GM19035 (cell line): ENCODE results near the gene SRGAP3.

Experiments
- ATAC-seq: cut with Tn5 transposase; IDR thresholded peaks from one replicate; pipeline ENCODE4 v1.9.1; 2021; ENCODE audit not compliant: unreplicated experiment

The SRGAP3 gene

DNA sequence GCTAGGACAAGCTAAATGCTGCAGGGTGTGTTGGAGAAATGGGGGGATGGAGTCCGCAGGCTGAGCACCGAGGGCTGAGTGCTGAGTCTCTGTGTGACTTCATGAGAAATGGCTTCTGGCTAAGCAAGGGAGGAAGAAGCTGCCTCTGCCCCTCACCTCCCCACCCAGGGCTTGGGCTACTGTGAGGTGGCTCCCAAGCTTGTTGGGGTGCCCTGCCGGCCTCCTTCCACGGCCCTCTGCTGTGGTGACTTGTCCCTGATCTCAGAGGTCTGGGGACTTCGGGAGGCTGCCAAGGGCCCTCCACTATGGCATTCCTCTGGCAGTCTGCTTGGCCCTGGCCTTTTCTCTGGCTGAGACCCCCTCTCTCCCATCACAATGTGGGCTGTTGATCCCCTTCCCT lies 256.1 kb downstream of the SRGAP3 start:
- no peak for ATAC-seq

DNA sequence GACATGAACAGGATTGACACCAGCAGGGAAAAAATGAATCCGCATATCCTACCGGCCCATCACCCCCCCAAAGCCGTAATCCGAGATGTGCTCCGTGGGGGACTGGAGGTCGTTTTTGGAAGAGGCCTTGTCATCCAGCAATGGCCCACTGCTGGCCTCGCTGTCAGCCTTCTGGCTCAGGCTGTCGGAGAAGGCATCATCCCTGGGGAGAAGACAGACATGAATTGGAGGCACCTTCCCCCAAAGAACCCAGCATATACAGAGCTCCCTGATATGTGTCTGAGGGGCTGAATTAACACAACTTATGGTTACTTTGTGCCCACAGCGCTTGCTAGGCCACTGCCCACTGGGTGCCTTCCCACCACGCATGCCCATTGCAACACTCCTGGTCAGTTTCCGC lies 256.6 kb downstream of the SRGAP3 start:
- no peak for ATAC-seq

DNA sequence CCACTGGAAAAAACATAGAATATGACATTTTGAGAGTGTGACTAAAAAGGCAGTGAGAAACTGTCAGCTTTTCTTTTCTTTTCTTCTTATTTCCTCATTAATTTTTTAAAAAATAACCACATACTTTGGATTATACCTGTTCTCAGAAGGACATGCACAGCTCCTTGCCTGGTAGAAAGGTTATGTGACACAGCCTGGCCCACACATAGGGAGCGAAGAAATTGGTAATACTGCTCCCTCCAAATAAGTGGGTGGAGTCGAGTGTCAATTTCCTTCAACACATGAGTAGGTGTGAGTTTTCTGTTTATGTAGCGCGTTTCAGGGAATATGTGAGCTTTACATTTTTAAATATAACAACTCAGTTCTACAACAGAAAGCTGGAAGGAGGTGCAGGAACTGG lies 257.2 kb downstream of the SRGAP3 start:
- no peak for ATAC-seq

DNA sequence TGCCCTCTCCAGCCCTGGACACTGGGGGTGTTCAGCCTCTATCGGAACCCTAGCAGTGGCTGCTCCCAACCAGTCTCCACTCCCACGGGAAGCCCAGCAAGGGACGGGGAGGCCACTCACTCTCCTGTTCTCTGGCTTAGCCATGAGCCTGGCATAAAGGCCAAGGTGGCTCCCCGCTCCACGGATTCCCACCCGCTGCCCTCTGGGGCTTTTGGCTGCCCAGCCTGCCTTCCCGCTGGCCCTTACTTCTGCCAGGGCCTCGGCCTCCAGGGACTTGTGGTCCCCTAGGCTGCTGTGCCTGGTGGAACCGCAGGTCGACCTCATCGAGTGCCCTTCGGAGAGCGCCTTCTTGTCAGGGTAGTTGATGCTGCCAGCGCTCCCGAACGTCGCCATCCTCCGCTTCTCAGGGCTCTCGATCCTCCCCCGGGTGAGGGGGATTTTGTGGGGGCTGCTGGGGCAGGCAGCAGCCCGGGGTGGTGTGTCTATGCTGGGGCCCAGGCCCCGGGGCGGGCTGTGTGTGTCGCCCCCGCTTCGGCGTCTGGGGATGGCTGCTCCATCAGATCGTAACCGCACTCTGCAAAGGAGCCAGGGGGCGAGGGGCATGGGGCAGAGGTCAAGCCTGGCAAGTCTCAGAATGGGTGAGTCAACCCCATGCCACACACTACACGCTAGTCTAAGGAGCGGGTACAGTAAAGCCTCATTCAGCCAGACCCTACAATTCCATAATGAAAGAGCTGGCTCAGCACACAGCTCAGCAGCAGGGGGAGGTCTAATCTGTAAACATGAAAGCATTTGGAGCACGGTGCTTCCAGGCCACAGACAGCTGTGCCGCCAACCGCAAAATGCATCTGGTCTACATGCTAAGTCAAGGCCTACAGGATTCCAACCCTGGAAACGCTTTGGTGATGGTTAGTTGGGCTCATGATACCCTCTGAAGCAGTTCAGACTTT lies 258.9 kb downstream of the SRGAP3 start:
- no peak for ATAC-seq

DNA sequence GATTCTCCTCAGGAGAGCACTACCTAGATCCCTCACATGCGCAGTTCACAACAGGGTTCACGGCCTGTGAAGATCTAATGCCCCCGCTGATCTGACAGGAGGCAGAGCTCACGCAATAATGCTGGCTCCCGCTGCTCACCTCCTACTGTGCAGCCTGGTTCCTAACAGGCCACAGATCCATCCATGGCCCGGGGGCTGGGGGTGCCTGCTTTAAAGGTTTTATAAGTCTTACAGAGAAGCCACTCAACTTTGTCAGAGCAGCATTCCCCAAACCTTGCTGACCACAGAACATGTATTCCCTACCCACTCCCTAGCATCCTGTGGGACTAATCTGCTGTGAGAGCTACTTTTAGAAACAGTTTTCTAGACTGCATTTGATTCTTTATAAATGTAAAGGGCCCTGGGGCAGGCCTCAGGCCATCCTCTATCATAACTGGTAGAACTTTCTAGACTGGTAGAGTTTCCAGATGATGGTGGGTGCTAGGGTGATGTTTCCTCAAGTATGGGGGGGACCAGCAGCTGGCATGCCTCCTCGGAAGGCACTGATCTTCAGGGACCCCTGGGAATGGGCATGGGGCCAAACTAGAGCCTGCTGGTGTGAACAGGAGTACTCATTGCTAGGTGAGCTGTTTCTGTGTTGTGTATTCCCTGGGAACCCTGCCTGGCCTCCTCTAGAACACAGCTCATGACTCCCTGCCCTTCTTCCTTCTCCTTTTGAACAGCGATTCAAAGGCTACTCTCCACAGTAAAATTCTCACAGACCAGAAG lies 260.5 kb downstream of the SRGAP3 start:
- ATAC-seq: no peak

- no peak for ATAC-seq
Measured at GRCh38 chr3:8988384-8988655, 261.1 kb downstream of the SRGAP3 start.

DNA sequence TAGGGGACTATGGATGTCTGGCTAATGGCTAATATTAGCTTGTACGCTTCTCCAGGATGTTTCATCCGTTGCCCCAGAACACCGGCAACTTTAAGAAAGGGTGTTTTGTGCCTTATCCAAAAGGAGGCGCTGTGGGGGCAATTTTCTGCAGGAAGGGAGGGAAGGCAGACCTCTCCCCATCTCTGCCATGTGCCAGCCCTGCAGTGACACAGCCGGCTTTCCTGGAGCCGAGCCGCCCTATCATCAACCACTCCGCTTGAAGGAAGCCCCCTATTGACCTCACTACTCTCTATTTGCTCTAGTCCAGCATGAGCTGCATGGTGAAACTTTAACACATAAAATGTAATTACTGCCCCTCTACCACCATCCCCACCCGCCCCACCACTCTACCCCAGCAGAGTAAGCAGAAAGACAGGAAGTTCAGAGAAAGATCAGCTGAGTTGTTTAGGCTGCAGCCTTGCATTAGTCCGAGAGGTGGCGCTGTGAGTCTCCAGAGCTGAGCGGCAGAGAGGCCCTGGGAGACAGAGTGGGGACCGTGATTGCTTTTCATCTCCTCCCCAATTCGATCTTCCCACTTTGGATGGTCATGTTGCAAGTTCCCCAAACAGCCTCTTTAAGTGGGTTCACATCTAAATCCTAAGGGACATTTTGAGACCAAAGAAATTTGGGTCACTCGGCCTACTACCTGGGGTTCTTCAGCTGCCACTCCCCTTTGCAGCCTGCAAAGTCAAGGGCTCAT lies 261.6 kb downstream of the SRGAP3 start:
- peak; percentile 58 for ATAC-seq

- ATAC-seq: no peak
Measured at GRCh38 chr3:8987226-8987625, 262.2 kb downstream of the SRGAP3 start.

DNA sequence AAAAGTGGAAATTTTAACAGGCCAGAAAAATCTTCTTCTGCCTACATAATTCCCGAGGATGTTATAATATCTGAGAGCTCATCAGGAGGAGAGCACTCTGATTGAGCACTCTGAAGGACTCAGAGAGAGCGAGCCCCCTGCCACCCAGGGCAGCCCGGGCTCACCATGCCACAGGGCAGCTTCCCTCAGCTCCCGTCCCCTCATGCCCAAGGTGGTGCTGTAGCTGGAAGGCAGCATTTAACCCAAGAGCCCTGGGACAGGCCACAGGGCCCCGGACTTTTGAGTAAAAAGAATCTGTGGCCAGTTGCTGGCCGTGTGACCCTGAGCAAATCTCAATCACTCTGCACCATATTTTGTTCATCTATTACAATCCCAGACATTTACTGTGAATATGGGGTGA lies 262.7 kb downstream of the SRGAP3 start:
- no peak for ATAC-seq

- no peak for ATAC-seq
Measured at GRCh38 chr3:8985876-8986275, 263.6 kb downstream of the SRGAP3 start.

- no peak for ATAC-seq
Measured at GRCh38 chr3:8985411-8985831, 264.0 kb downstream of the SRGAP3 start.

DNA sequence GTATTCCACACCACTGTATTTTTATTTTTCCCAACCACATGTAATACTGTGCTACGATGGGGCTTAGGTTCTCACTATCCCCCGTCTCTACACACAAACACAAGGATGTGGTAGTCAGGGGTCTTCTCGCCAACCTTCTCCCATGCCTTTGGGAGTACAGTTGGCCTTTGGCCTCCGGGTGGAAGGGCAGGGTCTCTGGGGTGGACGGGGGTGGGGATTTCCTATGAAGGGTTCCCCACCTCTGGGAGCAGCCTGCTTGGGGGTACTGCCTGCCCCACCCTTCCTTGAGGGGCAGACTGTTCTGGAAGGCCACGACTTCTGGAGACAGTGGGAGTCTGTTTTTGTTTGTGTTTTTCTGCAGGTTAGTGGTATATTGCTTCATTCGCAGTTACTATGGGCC lies 264.9 kb downstream of the SRGAP3 start:
- no peak for ATAC-seq

GRCh38 chr3:8984081-8984480 lies 265.4 kb downstream of the SRGAP3 start:
- ATAC-seq: no peak

GRCh38 chr3:8983591-8983990 lies 265.9 kb downstream of the SRGAP3 start:
- no peak for ATAC-seq

DNA sequence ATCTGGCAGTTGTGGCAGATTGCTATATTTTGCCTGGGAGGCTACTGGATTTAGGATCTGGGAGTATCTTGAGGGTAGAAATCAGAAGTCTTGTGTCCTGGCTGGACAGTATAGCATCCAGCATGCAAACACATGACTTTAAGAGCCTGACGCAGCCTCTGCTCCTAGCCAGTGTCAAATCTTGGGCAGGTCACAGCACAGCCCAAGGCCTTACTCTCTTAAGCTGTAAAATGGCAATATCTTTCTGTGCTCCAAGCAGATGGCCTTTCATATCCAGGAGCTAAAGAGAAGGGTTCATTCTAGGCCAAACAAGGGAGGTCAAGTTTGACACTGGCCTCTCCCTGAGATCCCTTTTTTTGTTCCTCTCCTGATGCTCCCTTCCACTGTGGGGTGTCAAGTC lies 266.4 kb downstream of the SRGAP3 start:
- ATAC-seq: no peak

- ATAC-seq: no peak
Measured at GRCh38 chr3:8982509-8982908, 266.9 kb downstream of the SRGAP3 start.

- ATAC-seq: no peak
Measured at GRCh38 chr3:8981700-8982099, 267.7 kb downstream of the SRGAP3 start.

DNA sequence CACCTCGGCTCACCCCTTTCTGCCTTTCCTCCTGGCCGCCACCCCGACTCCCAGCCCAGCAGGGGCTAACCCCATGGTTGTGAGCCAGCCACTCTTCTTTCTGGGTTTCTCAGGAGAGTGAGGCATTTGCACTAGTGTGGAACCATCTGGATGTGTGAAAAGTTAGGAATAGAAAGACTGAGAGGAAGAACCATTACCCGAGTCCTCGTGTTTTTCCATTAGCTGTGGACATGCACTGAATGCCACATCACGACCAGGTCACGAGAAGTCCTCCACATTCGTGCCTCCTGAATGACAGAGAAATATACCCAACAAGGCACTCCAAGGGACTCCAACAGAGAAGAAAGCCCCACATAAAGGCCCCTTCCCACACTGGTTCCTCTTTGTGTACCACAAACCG lies 268.1 kb downstream of the SRGAP3 start:
- ATAC-seq: no peak

DNA sequence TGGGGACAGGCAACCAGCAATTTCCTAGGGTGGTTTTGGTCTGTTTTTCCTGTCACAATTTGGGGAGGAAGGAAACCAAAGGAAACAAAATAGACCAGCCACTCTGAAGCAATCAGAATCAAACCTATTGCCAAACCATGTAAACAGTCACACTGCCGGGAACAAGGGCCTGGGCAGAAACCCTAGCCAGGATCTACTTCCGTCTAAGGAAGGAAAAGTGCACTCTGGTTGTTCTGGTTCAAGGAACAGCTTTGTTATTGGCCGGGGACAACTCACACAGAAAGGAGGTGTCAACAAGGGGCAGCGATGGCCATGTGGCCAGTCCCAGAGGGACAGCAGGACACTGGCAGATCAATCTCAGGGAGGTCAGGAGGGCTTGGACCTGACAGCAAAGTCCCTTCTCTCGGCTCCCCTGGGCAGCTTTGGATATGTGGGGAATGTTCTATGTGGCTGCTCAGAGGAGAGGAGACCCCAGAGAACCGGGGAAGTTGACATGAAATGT lies 268.6 kb downstream of the SRGAP3 start:
- ATAC-seq: no peak

DNA sequence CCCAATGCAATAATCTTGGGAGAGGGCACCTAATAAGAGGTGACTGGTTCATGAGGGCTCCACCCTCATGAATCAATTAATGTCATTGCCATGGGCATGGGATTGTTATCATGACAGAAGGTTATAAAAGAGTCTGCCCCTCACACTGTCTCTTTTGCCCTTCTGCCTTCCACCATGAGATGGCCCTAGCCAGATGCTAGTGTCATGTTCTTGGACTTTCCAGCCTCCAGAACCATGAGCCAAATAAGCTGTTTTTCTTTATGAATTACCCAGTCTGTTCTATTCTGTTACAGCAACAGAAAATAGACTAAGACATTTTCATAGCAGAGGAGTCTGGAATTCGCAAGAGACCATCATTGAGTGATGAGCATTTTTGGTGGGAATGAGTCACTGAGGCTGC lies 270.2 kb downstream of the SRGAP3 start:
- no peak for ATAC-seq

GRCh38 chr3:8978551-8978950 lies 270.9 kb downstream of the SRGAP3 start:
- no peak for ATAC-seq
